Mesenchymal stem cell (in vitro differentiated cells and primary cell): ENCODE measurements around the gene MRGPRX2.

ENCODE experiments used
- DNase-seq: peaks from one replicate; pipeline ENCODE4 v3.0.0-alpha.2; 2013
- H2AFZ ChIP-seq: one replicate; pipeline ENCODE4 v1.6.1; 2013; ENCODE audit warnings: low read depth, mild to moderate bottlenecking, control low read depth, inconsistent platforms, low read length, moderate library complexity
- H2AK5ac ChIP-seq: 2 replicates; pipeline ENCODE4 v1.6.1; 2013; ENCODE audit warnings: low read length, moderate library complexity, mild to moderate bottlenecking, inconsistent platforms; ENCODE audit not compliant: severe bottlenecking
- H2BK120ac ChIP-seq: one replicate; pipeline ENCODE4 v1.6.1; 2013; ENCODE audit warnings: low read depth, mild to moderate bottlenecking, inconsistent platforms, low read length, moderate library complexity
- H2BK12ac ChIP-seq, 2 experiments: one replicate each; pipeline ENCODE4 v1.6.1; 2013; ENCODE audit warnings: inconsistent platforms in 2 of 2, low read length in 2 of 2, mild to moderate bottlenecking in 2 of 2, moderate library complexity in 2 of 2, control low read depth in 1 of 2
- H2BK15ac ChIP-seq: one replicate; pipeline ENCODE4 v1.6.1; 2013; ENCODE audit warnings: mild to moderate bottlenecking, low read depth, inconsistent platforms; ENCODE audit not compliant: poor library complexity, severe bottlenecking
- H2BK5ac ChIP-seq: 2 replicates; pipeline ENCODE4 v1.6.1; 2013; ENCODE audit warnings: low read depth, mild to moderate bottlenecking, low read length, control low read depth, inconsistent platforms; ENCODE audit not compliant: poor library complexity, severe bottlenecking
- H3K14ac ChIP-seq, 2 experiments: one replicate each; pipeline ENCODE4 v1.6.1; 2013; ENCODE audit warnings: inconsistent platforms in 2 of 2, low read length in 2 of 2, control low read depth in 1 of 2, mild to moderate bottlenecking in 1 of 2, moderate library complexity in 1 of 2
- H3K18ac ChIP-seq, 2 experiments: one replicate each; pipeline ENCODE4 v1.6.1; 2013; ENCODE audit warnings: inconsistent platforms in 2 of 2, low read length in 2 of 2, control low read depth in 1 of 2, low read depth in 1 of 2, mild to moderate bottlenecking in 1 of 2
- H3K23ac ChIP-seq, 2 experiments: one replicate each; pipeline ENCODE4 v1.6.1; 2013; ENCODE audit warnings: inconsistent platforms in 2 of 2, low read length in 2 of 2, mild to moderate bottlenecking in 2 of 2, moderate library complexity in 2 of 2, control low read depth in 1 of 2
- H3K27ac ChIP-seq: 2 replicates; pipeline ENCODE4 v1.5.1; 2013; ENCODE audit warnings: mild to moderate bottlenecking, moderate library complexity, low read length, control low read depth, inconsistent platforms; ENCODE audit not compliant: poor library complexity, severe bottlenecking
- H3K27me3 ChIP-seq, 2 experiments: 2 replicates each; pipeline versions ENCODE4 v1.6.1 to v1.7.0; 2013; ENCODE audit warnings: low read length in 2 of 2, mild to moderate bottlenecking in 2 of 2, moderate library complexity in 2 of 2, control low read depth in 1 of 2, inconsistent platforms in 1 of 2; ENCODE audit not compliant: control insufficient read depth in 1 of 2, insufficient read depth in 1 of 2
- H3K36me3 ChIP-seq, 2 experiments: 2 replicates each; pipeline versions ENCODE4 v1.6.1 to v1.7.0; 2013; ENCODE audit warnings: low read length in 2 of 2, control low read depth in 1 of 2, inconsistent platforms in 1 of 2, low read depth in 1 of 2, mild to moderate bottlenecking in 1 of 2; ENCODE audit not compliant: insufficient read depth in 2 of 2, control insufficient read depth in 1 of 2
- H3K4ac ChIP-seq, 2 experiments: one replicate each; pipeline ENCODE4 v1.6.1; 2013; ENCODE audit warnings: inconsistent platforms in 2 of 2, low read length in 2 of 2, mild to moderate bottlenecking in 2 of 2, moderate library complexity in 2 of 2, control low read depth in 1 of 2, low read depth in 1 of 2
- H3K4me1 ChIP-seq: 2 replicates; pipeline ENCODE4 v1.6.1; 2013; ENCODE audit warnings: low read depth, low read length, control low read depth; ENCODE audit not compliant: control insufficient read depth, insufficient read depth
- H3K4me2 ChIP-seq: 2 replicates; pipeline ENCODE4 v1.6.1; 2013; ENCODE audit warnings: low read length, mild to moderate bottlenecking, inconsistent platforms; ENCODE audit not compliant: poor library complexity, severe bottlenecking
- H3K4me3 ChIP-seq, 2 experiments: 2 replicates each; pipeline versions ENCODE4 v1.5.1 to v1.7.0; 2013; ENCODE audit warnings: low read length in 2 of 2, mild to moderate bottlenecking in 2 of 2, control low read depth in 1 of 2, low read depth in 1 of 2; ENCODE audit not compliant: insufficient read depth in 1 of 2
- H3K79me1 ChIP-seq: replicated peaks from 2 replicates; pipeline ENCODE4 v1.6.1; 2013; ENCODE audit warnings: mild to moderate bottlenecking, control low read depth, low read length, inconsistent platforms; ENCODE audit not compliant: poor library complexity, severe bottlenecking
- H3K9ac ChIP-seq: 2 replicates; pipeline ENCODE4 v1.7.0; 2013; ENCODE audit warnings: mild to moderate bottlenecking, low read length, moderate library complexity
- H3K9me3 ChIP-seq: 2 replicates; pipeline ENCODE4 v1.7.0; 2013; ENCODE audit warnings: mild to moderate bottlenecking, low read length; ENCODE audit not compliant: control insufficient read depth
- H4K8ac ChIP-seq: one replicate; pipeline ENCODE4 v1.6.1; 2013; ENCODE audit warnings: inconsistent platforms, mild to moderate bottlenecking, low read length, moderate library complexity
- H4K91ac ChIP-seq: one replicate; pipeline ENCODE4 v1.6.1; 2013; ENCODE audit warnings: mild to moderate bottlenecking, low read length, inconsistent platforms
- WGBS: methylation state at CpG from one replicate; pipeline ENCODE4 v1.1.7; 2013; ENCODE audit warnings: mixed read lengths; 5-methylcytosine and 5-hydroxymethylcytosine counted together

The MRGPRX2 gene

DNA sequence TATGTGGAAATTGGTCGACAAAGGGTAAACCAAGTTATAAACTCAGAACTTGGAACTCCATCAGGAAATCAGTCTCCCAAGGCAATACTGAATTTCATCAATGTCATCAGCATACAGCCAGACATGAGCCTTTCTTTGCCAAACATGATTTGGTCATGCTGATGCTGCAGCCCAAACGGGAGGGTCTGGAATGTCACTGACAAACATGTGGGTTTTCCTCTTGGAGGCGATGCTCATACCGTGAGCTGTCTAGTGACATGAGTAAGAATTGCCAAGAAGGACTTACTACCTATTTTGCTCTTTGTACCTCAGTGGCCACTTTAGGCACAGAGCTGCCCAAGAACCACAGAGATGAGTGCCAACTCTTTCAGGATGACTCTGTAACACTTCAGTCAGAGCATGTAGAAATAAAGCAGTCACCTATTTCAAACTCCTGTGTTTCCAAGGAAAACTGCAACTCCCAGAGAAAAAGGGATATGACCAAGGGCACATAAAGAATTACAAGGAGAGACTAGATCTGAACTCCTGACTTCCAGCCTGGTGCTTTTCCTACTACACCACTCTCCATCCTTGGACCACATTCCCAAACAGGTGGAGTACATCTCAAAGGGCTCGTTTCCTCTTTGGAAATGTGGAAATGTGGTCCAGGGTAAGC, 24.3 kb upstream of the MRGPRX2 start:
- H2BK5ac ChIP-seq: no peak overlapping the region
- H4K8ac ChIP-seq: no peak overlapping the region
- no peak overlapping the region for H2BK12ac ChIP-seq
- no peak for DNase-seq
- no peaks in the 10 kb centered on the region for H3K79me1 ChIP-seq
- H3K27me3 ChIP-seq: peaks cover 6 to 27% of the 10 kb centered on the region in 2 experiments
- no peak overlapping the region for H3K18ac ChIP-seq
- H3K4me1 ChIP-seq: peaks cover 2% of the 10 kb centered on the region
- H2BK120ac ChIP-seq: no peak overlapping the region
- H2AK5ac ChIP-seq: no peak overlapping the region
- H3K36me3 ChIP-seq: no peaks in the 10 kb centered on the region
- H3K9me3 ChIP-seq: no peaks in the 10 kb centered on the region
- 76% methylated on average over 4 of the region's 5 CpGs for WGBS
- no peak overlapping the region for H3K27ac ChIP-seq
- H3K4me2 ChIP-seq: no peak overlapping the region
- H3K4me3 ChIP-seq: no peak overlapping the region
- no peak overlapping the region for H2BK15ac ChIP-seq
- no peak overlapping the region for H3K9ac ChIP-seq
- no peak overlapping the region for H3K4ac ChIP-seq
- H3K14ac ChIP-seq: no peak overlapping the region
- H4K91ac ChIP-seq: no peak overlapping the region
- no peak overlapping the region for H2AFZ ChIP-seq
- H3K23ac ChIP-seq: no peak overlapping the region

GRCh38 chr11:19083166-19083565, 22.6 kb upstream of the MRGPRX2 start:
- Histone ChIP-seq H3K36me3 (no peaks in the 10 kb centered on the region), H2BK15ac (no peak overlapping the region), H3K4me2 (no peak overlapping the region), H2BK120ac (no peak overlapping the region), H2AK5ac (no peak overlapping the region), H3K9me3 (no peaks in the 10 kb centered on the region), H3K23ac (no peak overlapping the region), H3K27me3 (peaks cover 0 to 41% of the 10 kb centered on the region in 2 experiments), H3K27ac (no peak overlapping the region), H2BK5ac (no peak overlapping the region), H3K14ac (no peak overlapping the region), H2BK12ac (no peak overlapping the region), H2AFZ (no peak overlapping the region), H3K4me1 (peaks cover 2% of the 10 kb centered on the region), H3K18ac (no peak overlapping the region), H4K8ac (no peak overlapping the region), H3K79me1 (no peaks in the 10 kb centered on the region), H3K4me3 (no peak overlapping the region), H3K4ac (no peak overlapping the region), H3K9ac (no peak overlapping the region), H4K91ac (no peak overlapping the region)
- 89% methylated on average over 1 of the region's 1 CpG for WGBS
- DNase-seq: no peak

DNA sequence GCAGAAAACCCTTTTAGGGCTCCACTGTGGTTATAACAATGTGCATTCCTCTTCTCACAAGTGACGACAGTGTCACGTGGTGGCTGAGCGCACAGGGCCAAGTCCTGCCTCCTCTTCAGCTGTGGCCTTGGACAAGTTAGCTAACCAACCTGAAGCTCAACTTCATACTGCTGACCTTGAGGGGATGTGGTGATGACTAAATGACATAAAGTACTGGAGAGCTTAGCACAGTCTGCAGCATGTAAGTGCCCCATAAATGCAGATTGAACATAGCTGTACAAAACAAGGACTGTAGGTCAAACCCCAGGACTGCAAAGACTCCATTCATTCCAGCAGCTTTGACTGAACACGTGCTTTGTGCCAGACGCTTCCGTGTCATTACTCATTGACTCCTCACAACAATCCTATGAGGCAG, 20.1 kb upstream of the MRGPRX2 start:
- Histone ChIP-seq H3K27me3 (peaks cover 13 to 61% of the 10 kb centered on the region in 2 experiments), H3K27ac (no peak overlapping the region), H4K8ac (no peak overlapping the region), H3K18ac (peak overlapping the region in 1 of 2 experiments; percentile 42), H4K91ac (no peak overlapping the region), H3K4me3 (no peak overlapping the region), H2BK5ac (no peak overlapping the region), H3K14ac (no peak overlapping the region), H2BK15ac (no peak overlapping the region), H3K36me3 (no peaks in the 10 kb centered on the region), H2BK120ac (no peak overlapping the region), H2AK5ac (no peak overlapping the region), H3K9me3 (no peaks in the 10 kb centered on the region), H2AFZ (no peak overlapping the region), H3K23ac (no peak overlapping the region), H3K4me1 (no peaks in the 10 kb centered on the region), H3K4ac (no peak overlapping the region), H3K4me2 (no peak overlapping the region), H3K79me1 (no peaks in the 10 kb centered on the region), H2BK12ac (peak overlapping the region in 1 of 2 experiments; percentile 61), H3K9ac (no peak overlapping the region)
- 70% methylated on average over 4 of the region's 6 CpGs for WGBS
- peak; percentile 85 for DNase-seq

DNA sequence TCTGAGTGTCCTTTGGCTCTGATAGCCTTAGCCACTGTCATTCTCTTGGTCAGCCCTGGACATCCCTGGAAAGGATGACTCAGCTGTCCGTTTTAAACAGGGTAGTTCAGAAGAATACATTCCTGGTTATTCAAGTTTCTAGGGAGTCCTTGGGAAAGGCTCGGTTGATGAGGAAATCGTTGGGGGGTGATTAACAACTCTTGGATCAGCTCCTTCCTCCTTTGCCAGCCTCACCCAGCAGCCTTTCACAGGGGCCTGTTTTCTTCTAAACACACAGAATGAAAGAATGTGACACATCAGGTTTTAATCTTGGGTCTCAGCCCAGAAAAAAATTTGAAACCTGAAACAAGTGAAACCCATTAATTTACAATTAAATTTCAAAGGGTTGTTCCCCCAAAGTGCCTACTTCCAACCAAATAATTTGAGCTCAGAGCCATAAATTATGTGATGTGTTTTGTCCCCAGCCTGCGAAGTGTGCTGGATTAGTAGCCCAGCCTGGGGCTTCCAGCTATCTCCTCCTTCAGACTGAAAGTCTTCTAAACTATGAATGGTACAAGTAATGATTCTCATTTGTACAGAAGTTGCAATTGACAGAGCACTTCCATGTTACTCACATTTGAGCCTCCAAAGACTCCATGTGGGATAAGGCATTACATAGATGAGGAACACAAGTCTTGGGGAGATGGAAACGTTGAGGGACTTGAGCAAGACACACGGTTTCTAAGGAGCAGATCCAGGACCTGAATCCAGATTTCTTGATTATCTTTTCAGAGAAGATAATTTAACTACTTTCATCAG, 19.3 kb upstream of the MRGPRX2 start:
- H3K27ac ChIP-seq: no peak overlapping the region
- H2BK120ac ChIP-seq: no peak overlapping the region
- no peak overlapping the region for H2AFZ ChIP-seq
- H3K4me1 ChIP-seq: no peaks in the 10 kb centered on the region
- no peaks in the 10 kb centered on the region for H3K79me1 ChIP-seq
- H4K91ac ChIP-seq: peak overlapping the region; percentile 12
- no peaks in the 10 kb centered on the region for H3K36me3 ChIP-seq
- H2BK15ac ChIP-seq: peak overlapping the region; percentile 78
- peaks cover 18 to 67% of the 10 kb centered on the region in 2 experiments for H3K27me3 ChIP-seq
- no peak overlapping the region for H3K23ac ChIP-seq
- peak overlapping the region; percentile 40 for H3K9ac ChIP-seq
- H2AK5ac ChIP-seq: no peak overlapping the region
- no peaks in the 10 kb centered on the region for H3K9me3 ChIP-seq
- no peak overlapping the region for H4K8ac ChIP-seq
- no peak overlapping the region for H3K4me2 ChIP-seq
- H2BK5ac ChIP-seq: no peak overlapping the region
- H3K4ac ChIP-seq: no peak overlapping the region
- DNase-seq: peak; percentile 91
- no peak overlapping the region for H2BK12ac ChIP-seq
- no peak overlapping the region for H3K18ac ChIP-seq
- no peak overlapping the region for H3K4me3 ChIP-seq
- no peak overlapping the region for H3K14ac ChIP-seq
- WGBS: 24% methylated on average over 6 of the region's 6 CpGs
